Upper lobe of left lung (tissue), 4 donors: ENCODE results near the gene WDR93.

Experiments used
- CTCF ChIP-seq, 6 experiments: fragments of 450-650 bp in 4 of 6; fragments of 200-600 bp in 2 of 6; sonication (generic) in 2 of 6; IDR thresholded peaks; one replicate each; pipeline ENCODE4 v1.5.1; 2016 to 2019; ENCODE audit warnings: antibody characterized with exemption in 6 of 6
- POLR2A ChIP-seq, 4 donors: fragments of 450-650 bp; IDR thresholded peaks; one replicate each; pipeline ENCODE4 v1.5.1; 2016 to 2017; ENCODE audit warnings: antibody characterized with exemption in 4 of 4, mild to moderate bottlenecking in 2 of 4
- POLR2AphosphoS5 ChIP-seq, 2 donors: sonication (generic); formaldehyde crosslinking; IDR thresholded peaks; one replicate each; pipeline ENCODE4 v1.5.1; 2017; ENCODE audit warnings: antibody characterized with exemption in 2 of 2

- TF ChIP-seq CTCF (IDR thresholded peaks at IDR 0.05) (no peak), POLR2A (IDR thresholded peaks at IDR 0.05) (no peak), POLR2AphosphoS5 (IDR thresholded peaks at IDR 0.05) (no peak)
Measured at GRCh38 chr15:89654847-89655805, 35.5 kb upstream of the WDR93 start, which contains the start of gene KIF7.
